AG10803 (cell line): ENCODE measurements around the gene DLG5.
A peak's percentile ranks its signal among the peaks of the same experiment; 100 is the strongest.

Source experiments
- DNase-seq: peaks from one replicate; pipeline ENCODE4 v3.0.0; 2010; ENCODE audit warnings: low read depth
- H3K4me3 ChIP-seq: 2 replicates; pipeline ENCODE4 v1.5.1; 2011; ENCODE audit warnings: mild to moderate bottlenecking, low read length, control low read depth
- CTCF ChIP-seq: conservative IDR thresholded peaks from 2 replicates; pipeline ENCODE4 v1.5.1; 2011; ENCODE audit warnings: mild to moderate bottlenecking, low read length, control low read depth, inconsistent platforms

The DLG5 gene

GRCh38 chr10:77873536-77874380 lies 52.8 kb downstream of the DLG5 start:
- peak; percentile 68 for DNase-seq
- no peak for TF ChIP-seq CTCF
- no peak overlapping the region for H3K4me3 ChIP-seq

- H3K4me3 ChIP-seq = no peak overlapping the region
- peak; percentile 47 for DNase-seq
- no peak for TF ChIP-seq CTCF
Measured at GRCh38 chr10:77872947-77873535, 53.5 kb downstream of the DLG5 start.

GRCh38 chr10:77872151-77872946 lies 54.2 kb downstream of the DLG5 start:
- H3K4me3 ChIP-seq = no peak overlapping the region
- DNase-seq = peak; percentile 77
- TF ChIP-seq CTCF = no peak

- DNase-seq = peak; percentile 71
- H3K4me3 ChIP-seq = no peak overlapping the region
- no peak for TF ChIP-seq CTCF
Measured at GRCh38 chr10:77869626-77870420, 56.7 kb downstream of the DLG5 start.

- no peak for DNase-seq
- no peak overlapping the region for H3K4me3 ChIP-seq
- no peak for TF ChIP-seq CTCF
Measured at GRCh38 chr10:77868523-77868922, 58.0 kb downstream of the DLG5 start.

- peak; percentile 22 for DNase-seq
- H3K4me3 ChIP-seq = no peak overlapping the region
- no peak for TF ChIP-seq CTCF
Measured at GRCh38 chr10:77867124-77867719, 59.3 kb downstream of the DLG5 start.
